ENCODE data around the gene MIEF1.
A peak's percentile ranks its signal among the peaks of the same experiment; 100 is the strongest.

The MIEF1 gene

GRCh38 chr22:39520226-39521105 lies 18.4 kb downstream of the MIEF1 start, which contains the start of gene ATF4 (continued):
- no peak for TF ChIP-seq ZNF544 (tag by site-specific recombination; IDR thresholded peaks at IDR 0.05)
- 0 out of 2 replicates have a peak, but pooled peaks have one; percentile 43 for TF ChIP-seq ZSCAN5A (tag by site-specific recombination; IDR thresholded peaks at IDR 0.05)
- TF ChIP-seq ZNF19 (tag by site-specific recombination; IDR thresholded peaks at IDR 0.05; ENCODE audit: low read depth): 0 out of 2 replicates have a peak, but pooled peaks have one; percentile 37
- TF ChIP-seq ZBTB10 (tag by site-specific recombination; IDR thresholded peaks at IDR 0.05): peak; percentile 79; the same call in 1 of the 2 replicates
- peak; percentile 68 for TF ChIP-seq ZSCAN30 (tag by site-specific recombination; IDR thresholded peaks at IDR 0.05)
- TF ChIP-seq KLF9 (tag by site-specific recombination; IDR thresholded peaks at IDR 0.05; ENCODE audit: low read depth): peak; percentile 97
- peak; percentile 96 for TF ChIP-seq ZXDB (tag by site-specific recombination; IDR thresholded peaks at IDR 0.05)
- no peak for TF ChIP-seq ZNF248 (tag by site-specific recombination; IDR thresholded peaks at IDR 0.05)
- peak; percentile 52; the same call in 1 of the 2 replicates for TF ChIP-seq ZNF623 (tag by site-specific recombination; IDR thresholded peaks at IDR 0.05)
- no peak for TF ChIP-seq ZNF449 (tag by site-specific recombination; IDR thresholded peaks at IDR 0.05)
- TF ChIP-seq ZNF473 (tag by site-specific recombination; IDR thresholded peaks at IDR 0.05): no peak
- 0 out of 2 replicates have a peak, but pooled peaks have one; percentile 82 for TF ChIP-seq REPIN1 (tag by site-specific recombination; IDR thresholded peaks at IDR 0.05; ENCODE audit: low read depth)
- no peak for TF ChIP-seq ZNF274 (IDR thresholded peaks at IDR 0.05; ENCODE audit: low read length)
- TF ChIP-seq ZNF274 (tag by site-specific recombination; IDR thresholded peaks at IDR 0.05; ENCODE audit: borderline replicate concordance): no peak
- TF ChIP-seq ZNF324 (tag by site-specific recombination; IDR thresholded peaks at IDR 0.05): peak; percentile 92; the same call in 1 of the 2 replicates
- peak; percentile 73; the same call in 1 of the 2 replicates for TF ChIP-seq ZNF837 (tag by site-specific recombination; IDR thresholded peaks at IDR 0.05)
- no peak for TF ChIP-seq REST (tag by site-specific recombination; IDR thresholded peaks at IDR 0.05)
- no peak for TF ChIP-seq ZBTB49 (tag by site-specific recombination; IDR thresholded peaks at IDR 0.05; ENCODE audit: low read depth)
- 0 out of 2 replicates have a peak, but pooled peaks have one; percentile 40 for TF ChIP-seq ZNF558 (tag by site-specific recombination; IDR thresholded peaks at IDR 0.05)
- TF ChIP-seq ZNF580 (tag by site-specific recombination; IDR thresholded peaks at IDR 0.05): peak; percentile 98
- 0 out of 2 replicates have a peak, but pooled peaks have one; percentile 8 for TF ChIP-seq ZNF266 (tag by site-specific recombination; IDR thresholded peaks at IDR 0.05; ENCODE audit: low read depth)
- TF ChIP-seq INSM2 (tag by site-specific recombination; IDR thresholded peaks at IDR 0.05): peak; percentile 93; the same call in 1 of the 2 replicates

Measured in HEK293 (cell line).